Stimulated activated naive CD8-positive, alpha-beta T cell treated with anti-CD3 and anti-CD28 coated beads, Interleukin-15, Interleukin-2, amounts not matched to agents 100 ng/mL and 50 ng/mL, for 24 hours (primary cell): Measurements from ENCODE around the gene COG8.
"Not testable (repeated sequence)": the region's sequence is repeated elsewhere in the genome, so short reads cannot be mapped to it uniquely, and the experiment has no call there.

Experiments
- H3K27ac Mint-ChIP-seq: one replicate; pipeline ENCODE4 v1.8.0; 2021; ENCODE audit warnings: mild to moderate bottlenecking, mixed read lengths
- H3K27me3 Mint-ChIP-seq: one replicate; pipeline ENCODE4 v1.8.0; 2021; ENCODE audit warnings: mixed read lengths
- H3K36me3 Mint-ChIP-seq: one replicate; pipeline ENCODE4 v1.8.0; 2021; ENCODE audit warnings: low read depth, mixed read lengths
- H3K4me1 Mint-ChIP-seq: one replicate; pipeline ENCODE4 v1.8.0; 2021; ENCODE audit warnings: low read depth, mixed read lengths
- H3K4me3 Mint-ChIP-seq: one replicate; pipeline ENCODE4 v1.8.0; 2021; ENCODE audit warnings: mild to moderate bottlenecking, mixed read lengths
- H3K9me3 Mint-ChIP-seq: one replicate; pipeline ENCODE4 v1.8.0; 2021; ENCODE audit warnings: mixed read lengths

Gene COG8

GRCh38 chr16:69301187-69301586 is 38.2 kb downstream of the COG8 start:
- Mint-ChIP-seq H3K27ac (no peak overlapping the region), H3K9me3 (no peaks in the 10 kb centered on the region), H3K36me3 (peaks cover 10% of the 10 kb centered on the region), H3K4me3 (no peak overlapping the region), H3K27me3 (no peaks in the 10 kb centered on the region), H3K4me1 (no peaks in the 10 kb centered on the region)

GRCh38 chr16:69298261-69298660 is 41.1 kb downstream of the COG8 start:
- Mint-ChIP-seq H3K36me3 (peaks cover 10% of the 10 kb centered on the region), H3K4me3 (no peak overlapping the region), H3K27ac (no peak overlapping the region), H3K9me3 (no peaks in the 10 kb centered on the region), H3K27me3 (no peaks in the 10 kb centered on the region), H3K4me1 (peaks cover 4% of the 10 kb centered on the region)

DNA sequence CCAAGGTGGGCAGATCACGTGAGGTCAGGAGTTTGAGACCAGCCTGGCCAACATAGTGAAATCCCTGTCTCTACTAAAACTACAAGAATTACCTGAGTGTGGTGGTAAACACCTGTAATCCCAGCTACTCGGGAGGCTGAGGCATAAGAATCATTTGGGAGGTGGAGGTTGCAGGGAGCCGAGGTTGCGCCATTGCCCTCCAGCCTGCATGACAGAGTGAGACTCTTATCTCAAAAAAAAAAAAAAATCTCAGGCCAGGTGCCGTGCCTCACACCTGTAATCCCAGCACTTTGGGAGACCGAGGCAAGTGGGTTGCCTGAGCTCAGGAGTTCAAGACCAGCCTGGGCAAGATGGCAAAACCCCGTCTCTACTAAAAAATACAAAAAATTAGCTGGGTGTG is 42.6 kb downstream of the COG8 start:
- not testable (repeated sequence) for H3K27me3 Mint-ChIP-seq, H3K9me3 Mint-ChIP-seq, H3K4me3 Mint-ChIP-seq, H3K4me1 Mint-ChIP-seq, H3K27ac Mint-ChIP-seq
- H3K36me3 Mint-ChIP-seq = peaks cover 10% of the 10 kb centered on the region

- no peaks in the 10 kb centered on the region for H3K9me3 Mint-ChIP-seq
- H3K4me3 Mint-ChIP-seq = no peak overlapping the region
- peaks cover 6% of the 10 kb centered on the region for H3K4me1 Mint-ChIP-seq
- no peaks in the 10 kb centered on the region for H3K27me3 Mint-ChIP-seq
- no peaks in the 10 kb centered on the region for H3K36me3 Mint-ChIP-seq
- H3K27ac Mint-ChIP-seq = no peak overlapping the region
Measured at GRCh38 chr16:69294051-69294450, 45.3 kb downstream of the COG8 start.

- no peaks in the 10 kb centered on the region for H3K27me3 Mint-ChIP-seq
- no peak overlapping the region for H3K4me3 Mint-ChIP-seq
- no peaks in the 10 kb centered on the region for H3K9me3 Mint-ChIP-seq
- no peaks in the 10 kb centered on the region for H3K36me3 Mint-ChIP-seq
- H3K4me1 Mint-ChIP-seq = peaks cover 6% of the 10 kb centered on the region
- H3K27ac Mint-ChIP-seq = peak overlapping the region; percentile 75
Measured at GRCh38 chr16:69293401-69293800, 46.0 kb downstream of the COG8 start.

GRCh38 chr16:69291657-69292056 is 47.7 kb downstream of the COG8 start:
- not testable (repeated sequence) for H3K9me3 Mint-ChIP-seq, H3K4me1 Mint-ChIP-seq, H3K36me3 Mint-ChIP-seq, H3K27me3 Mint-ChIP-seq, H3K4me3 Mint-ChIP-seq, H3K27ac Mint-ChIP-seq

- Mint-ChIP-seq H3K36me3 (no peaks in the 10 kb centered on the region), H3K27me3 (no peaks in the 10 kb centered on the region), H3K27ac (no peak overlapping the region), H3K9me3 (no peaks in the 10 kb centered on the region), H3K4me3 (no peak overlapping the region), H3K4me1 (no peaks in the 10 kb centered on the region)
Measured at GRCh38 chr16:69286941-69287713, 52.2 kb downstream of the COG8 start.

DNA sequence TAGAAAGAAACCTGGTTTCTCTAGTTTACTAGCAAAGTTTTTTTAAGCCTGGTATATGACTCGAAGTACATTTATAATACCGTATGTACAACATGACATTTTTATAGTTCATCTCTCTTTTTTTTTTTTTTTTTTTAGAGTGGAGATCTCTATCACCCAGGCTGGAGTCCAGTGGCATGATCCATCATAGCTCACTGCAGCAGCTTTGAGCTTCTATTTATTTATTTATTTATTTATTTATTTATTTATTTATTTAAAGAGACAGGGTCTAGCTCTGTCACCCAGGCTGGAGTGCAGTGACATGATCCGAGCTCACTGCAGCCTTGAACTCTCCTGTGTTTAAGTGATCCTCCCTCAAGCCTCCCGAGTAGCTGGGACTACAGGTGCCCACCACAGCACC is 54.1 kb downstream of the COG8 start:
- Mint-ChIP-seq H3K4me1 (no peaks in the 10 kb centered on the region), H3K36me3 (no peaks in the 10 kb centered on the region), H3K27ac (no peak overlapping the region), H3K27me3 (no peaks in the 10 kb centered on the region), H3K4me3 (no peak overlapping the region), H3K9me3 (no peaks in the 10 kb centered on the region)

DNA sequence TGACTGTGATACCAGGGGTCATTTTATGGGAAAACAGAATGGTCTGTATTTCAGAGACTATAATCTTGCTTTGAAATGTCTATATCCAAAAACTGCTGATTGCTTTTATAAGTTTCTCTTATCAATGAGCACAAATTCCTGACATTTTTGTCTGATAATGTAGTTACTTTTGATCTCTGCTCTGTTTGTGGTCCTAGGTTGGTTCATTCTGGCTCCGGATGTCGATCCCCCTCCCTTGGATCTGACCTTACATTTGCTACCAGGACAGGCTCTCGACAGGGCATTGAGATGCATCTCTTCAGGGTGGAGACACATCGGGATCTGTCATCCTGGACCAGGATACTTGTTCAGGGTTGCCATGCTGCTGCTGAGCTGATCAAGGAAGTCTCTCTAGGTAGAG is 55.5 kb downstream of the COG8 start:
- H3K4me3 Mint-ChIP-seq = no peak overlapping the region
- H3K27me3 Mint-ChIP-seq = no peaks in the 10 kb centered on the region
- H3K27ac Mint-ChIP-seq = no peak overlapping the region
- H3K9me3 Mint-ChIP-seq = no peaks in the 10 kb centered on the region
- peaks cover 4% of the 10 kb centered on the region for H3K36me3 Mint-ChIP-seq
- no peaks in the 10 kb centered on the region for H3K4me1 Mint-ChIP-seq

DNA sequence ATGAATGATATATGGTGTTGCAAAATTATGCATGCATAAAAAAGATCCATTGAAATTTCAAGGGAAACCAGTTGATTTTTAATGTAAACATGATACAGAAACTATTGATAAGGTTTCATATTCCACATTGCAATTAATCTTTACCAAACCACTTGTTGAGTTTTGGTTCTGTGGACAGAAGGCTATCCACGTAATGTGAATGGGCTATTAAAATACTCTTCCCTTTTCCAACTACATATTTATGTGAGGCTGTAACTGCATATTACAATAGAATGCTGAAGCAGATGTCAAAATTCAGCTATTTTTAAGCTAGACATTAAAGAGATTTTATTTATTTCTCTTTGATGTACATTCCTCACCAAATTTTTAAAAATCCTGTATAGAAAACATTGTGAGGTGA is 62.0 kb downstream of the COG8 start:
- no peak overlapping the region for H3K27ac Mint-ChIP-seq
- H3K9me3 Mint-ChIP-seq = no peaks in the 10 kb centered on the region
- H3K36me3 Mint-ChIP-seq = peaks cover 8% of the 10 kb centered on the region
- no peaks in the 10 kb centered on the region for H3K27me3 Mint-ChIP-seq
- no peak overlapping the region for H3K4me3 Mint-ChIP-seq
- H3K4me1 Mint-ChIP-seq = no peaks in the 10 kb centered on the region
